Stimulated activated naive CD8-positive, alpha-beta T cell treated with anti-CD3 and anti-CD28 coated beads, Interleukin-15, Interleukin-2, amounts not matched to agents 100 U/mL and 50 U/mL, for 24 hours (primary cell): ENCODE data around the gene MOB3A.
"Not testable (repeated sequence)": the region's sequence is repeated elsewhere in the genome, so short reads cannot be mapped to it uniquely, and the experiment has no call there.

Source experiments
- ATAC-seq: fragments of 150-1000 bp; cut with Tn5 transposase; one replicate; pipeline ENCODE4 v1.10.0; 2021
- DNase-seq: peaks from one replicate; pipeline ENCODE4 v3.0.0; 2021

The MOB3A gene

DNA sequence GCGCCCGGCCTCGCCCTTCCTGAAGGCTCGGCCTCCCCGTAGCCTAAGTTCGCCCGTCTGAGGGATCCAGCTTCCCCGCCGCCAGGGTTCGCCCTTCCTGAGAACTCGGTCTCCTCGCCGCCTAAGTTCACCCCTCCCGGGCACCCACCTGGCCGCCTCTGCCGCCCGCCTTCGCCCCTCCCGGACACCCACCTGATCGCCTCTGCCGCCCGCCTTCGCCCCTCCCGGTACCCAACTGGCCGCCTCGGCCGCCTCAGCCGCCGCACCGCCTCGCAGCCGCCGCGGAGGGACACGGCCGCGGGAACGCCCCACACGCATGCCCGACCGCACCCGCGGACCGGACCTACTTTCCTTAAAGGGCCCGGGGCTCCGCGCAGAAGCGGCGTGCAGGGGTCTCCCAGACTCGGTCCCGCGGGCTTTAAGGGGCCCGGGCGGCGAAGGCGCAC, at the start of gene MOB3A:
TSS of gene MOB3A (minus strand) at position 293 of the 446 bp plus-strand sequence. CDS start 17,766 bp downstream, outside the sequence.
- ATAC-seq (peak; percentile 57), DNase-seq (peak; percentile 89)

- no peak for DNase-seq
- no peak for ATAC-seq
Observed at GRCh38 chr19:2145831-2146241, 49.7 kb upstream of the MOB3A start.

- no peak for ATAC-seq
Observed at GRCh38 chr19:2144190-2144589, 48.1 kb upstream of the MOB3A start.

GRCh38 chr19:2142173-2142829, 46.2 kb upstream of the MOB3A start:
- no peak for DNase-seq
- ATAC-seq, result no peak

More at GRCh38 chr19:2144190-2144589, 48.1 kb upstream of the MOB3A start:
- no peak for DNase-seq

GRCh38 chr19:2140138-2140569, 44.0 kb upstream of the MOB3A start:
- ATAC-seq (no peak), DNase-seq (no peak)

DNA sequence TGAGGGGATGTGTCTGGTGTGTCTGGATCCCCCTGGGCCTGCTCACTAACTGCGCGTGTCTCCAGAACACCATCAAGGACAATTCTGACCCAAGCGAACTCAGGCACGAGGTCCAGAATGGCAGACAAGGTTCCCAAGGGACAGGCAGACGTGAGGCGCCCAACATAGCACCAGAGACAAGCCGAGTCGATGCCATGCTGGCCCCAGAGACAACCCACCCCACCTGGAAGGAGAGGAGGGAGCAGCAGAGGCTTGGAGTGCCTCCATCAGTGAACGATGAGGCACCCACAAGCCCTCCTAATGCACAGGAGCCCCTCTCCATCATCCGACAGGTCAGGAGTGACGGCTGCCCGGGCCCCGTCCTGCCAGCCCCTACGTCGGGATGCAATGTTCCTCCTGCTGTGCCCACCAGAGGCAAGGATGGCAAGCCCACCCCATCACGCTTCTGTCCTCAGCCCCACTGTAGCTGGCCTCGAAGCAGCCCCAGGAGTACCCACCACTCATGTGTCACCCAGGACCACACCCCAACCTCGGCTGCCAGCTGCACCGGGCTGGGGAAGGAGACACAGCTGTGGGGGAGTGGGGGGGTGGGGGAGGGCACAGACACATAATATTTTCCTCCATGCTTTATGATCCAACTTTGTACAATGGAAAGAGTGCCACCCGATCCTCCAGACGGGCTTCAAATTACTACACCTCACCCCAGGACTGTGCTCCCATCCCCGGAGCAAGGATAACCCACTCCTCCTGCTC, 43.4 kb upstream of the MOB3A start:
- DNase-seq (no peak), ATAC-seq (no peak)

GRCh38 chr19:2138061-2138728, 42.1 kb upstream of the MOB3A start:
- no peak for ATAC-seq
- DNase-seq, result no peak

DNA sequence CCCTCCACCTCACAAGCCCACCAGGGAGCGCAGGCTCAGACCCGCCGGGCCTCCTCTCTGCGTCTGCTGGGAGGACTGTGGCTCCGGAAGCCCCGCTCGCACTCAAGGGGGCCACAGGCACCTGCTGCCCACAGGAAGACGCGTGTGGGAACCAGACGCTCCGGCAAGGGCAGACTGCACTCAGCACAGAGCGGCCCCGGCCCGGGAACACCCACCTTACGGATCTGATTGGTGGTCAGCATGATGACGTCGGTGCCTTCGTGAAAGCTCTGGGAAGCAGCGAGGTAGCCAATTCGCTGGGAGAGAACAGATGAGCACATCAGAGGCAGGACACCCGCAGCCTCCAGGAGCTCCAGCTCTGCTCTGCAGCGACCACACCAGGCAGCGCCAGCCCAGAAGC, 40.7 kb upstream of the MOB3A start:
- DNase-seq, result no peak
- ATAC-seq, result no peak

- DNase-seq (no peak), ATAC-seq (no peak)
Observed at GRCh38 chr19:2135474-2136402, 39.6 kb upstream of the MOB3A start.

GRCh38 chr19:2132731-2133490, 36.8 kb upstream of the MOB3A start:
- ATAC-seq (no peak), DNase-seq (no peak)

GRCh38 chr19:2132191-2132590, 36.1 kb upstream of the MOB3A start:
- no peak for ATAC-seq

GRCh38 chr19:2131012-2131975, 35.2 kb upstream of the MOB3A start:
- not testable (repeated sequence) for ATAC-seq, DNase-seq

More at GRCh38 chr19:2132191-2132590, 36.1 kb upstream of the MOB3A start:
- no peak for DNase-seq

- no peak for DNase-seq
- no peak for ATAC-seq
Observed at GRCh38 chr19:2129892-2130770, 34.0 kb upstream of the MOB3A start.

DNA sequence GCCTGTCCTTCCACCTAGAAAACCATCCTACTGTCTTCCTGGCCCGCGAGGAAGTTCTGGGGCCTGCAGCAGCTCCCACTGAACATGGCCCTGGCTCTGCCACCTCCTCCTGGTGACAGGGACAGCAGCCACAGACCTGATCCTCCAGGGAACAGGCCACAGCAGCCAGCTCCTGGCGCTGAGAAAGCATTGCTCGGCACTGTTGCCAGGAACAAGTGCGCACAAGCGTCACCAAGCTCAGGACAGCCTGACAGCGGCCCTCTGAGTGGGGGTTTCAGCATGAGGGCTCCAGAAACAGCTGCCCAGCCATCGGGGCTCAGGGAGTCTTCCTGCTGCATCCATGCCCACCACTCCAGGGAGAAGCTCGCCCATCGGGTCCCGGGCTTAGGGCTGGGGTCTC, 33.4 kb upstream of the MOB3A start:
- ATAC-seq, result no peak
- DNase-seq, result no peak

- ATAC-seq (no peak), DNase-seq (no peak)
Observed at GRCh38 chr19:2129022-2129421, 32.9 kb upstream of the MOB3A start.

DNA sequence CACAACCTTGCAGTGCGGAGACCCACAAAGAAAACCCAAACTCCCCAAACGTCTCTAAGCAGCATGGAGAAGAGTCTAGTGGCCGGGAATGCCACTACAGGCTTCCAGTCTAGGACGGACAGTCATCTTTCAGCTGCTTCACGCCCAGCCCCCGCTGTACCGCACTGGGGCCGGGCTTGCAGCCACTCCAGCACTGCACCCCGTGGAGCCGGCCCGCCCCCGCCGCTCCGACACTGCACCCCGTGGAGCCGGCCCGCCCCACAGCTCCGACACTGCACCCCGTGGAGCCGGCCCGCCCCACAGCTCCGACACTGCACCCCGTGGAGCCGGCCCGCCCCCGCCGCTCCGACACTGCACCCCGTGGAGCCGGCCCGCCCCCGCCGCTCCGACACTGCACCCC, 32.1 kb upstream of the MOB3A start:
- ATAC-seq, DNase-seq: not testable (repeated sequence)

- DNase-seq (no peak), ATAC-seq (no peak)
Observed at GRCh38 chr19:2127758-2128157, 31.6 kb upstream of the MOB3A start.

DNA sequence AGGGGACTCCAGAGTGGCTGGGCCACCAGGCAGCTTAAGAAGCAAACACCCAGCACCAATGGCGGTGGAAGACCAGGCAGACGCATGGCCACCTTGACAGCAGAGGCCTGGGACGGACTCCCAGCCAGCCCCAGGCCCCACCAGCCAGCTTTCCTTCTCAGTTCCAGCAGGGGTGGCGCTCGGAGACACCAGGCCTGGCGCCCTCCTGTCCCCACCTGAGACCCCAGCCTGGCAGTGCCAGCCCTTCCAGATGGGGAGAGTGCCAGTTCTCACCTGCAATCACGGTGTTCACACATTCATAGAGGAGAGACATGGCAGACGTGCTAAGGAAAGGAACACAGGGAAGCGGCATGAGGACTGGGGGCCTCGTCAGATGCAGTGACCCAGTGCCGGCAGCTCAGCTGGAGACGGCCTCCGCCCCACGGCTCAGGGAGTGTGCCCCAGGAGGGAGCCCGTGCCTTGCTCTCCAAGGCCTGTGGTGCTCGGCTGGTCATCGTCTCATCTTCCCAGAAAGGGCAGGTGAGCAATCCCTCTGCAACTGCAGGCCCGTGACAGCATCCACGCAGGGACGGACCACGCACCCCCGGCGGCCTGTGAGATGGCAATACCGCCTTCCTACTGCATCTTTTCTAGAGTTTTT, 30.9 kb upstream of the MOB3A start:
- ATAC-seq, result no peak
- DNase-seq, result no peak
